ENCODE measurements around the gene MBD5. TPM values are rescaled to one million over a fixed set of nuclear protein-coding genes. Genes with fewer than 3 reads are reported as not detected.

The MBD5 gene
- total RNA-seq, 1 experiment from 2014 or later: 8.5 TPM

DNA sequence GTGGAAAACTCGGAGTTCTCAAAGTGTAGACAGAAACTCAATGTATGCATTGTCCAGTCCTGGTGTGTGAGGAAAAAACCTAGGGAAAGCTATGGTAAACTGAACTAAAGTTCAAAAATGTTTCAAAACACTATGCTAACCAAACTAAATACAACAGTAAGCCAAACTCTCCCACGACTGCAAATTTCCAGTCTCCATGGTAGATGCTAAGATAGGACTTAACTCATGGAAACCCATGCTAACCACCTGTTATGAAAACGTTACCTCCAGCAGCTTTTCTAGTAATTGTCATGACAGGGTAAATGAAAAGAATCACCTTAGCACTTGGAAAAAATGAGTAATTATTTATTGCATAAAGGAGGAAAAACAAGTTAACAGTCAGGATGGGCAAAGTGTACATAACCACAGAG lies 488.0 kb downstream of the MBD5 start:
- no peaks in the 10 kb centered on the region for H3K9me3 ChIP-seq (ENCODE audit: low read length)
- no peaks in the 10 kb centered on the region for H3K27me3 ChIP-seq (ENCODE audit: low read length)
- H3K9me2 ChIP-seq (replicated peaks; ENCODE audit: low read length): no peaks in the 10 kb centered on the region
- ATAC-seq (no peak), DNase-seq (no peak)
- no peaks in the 10 kb centered on the region for H3K79me2 ChIP-seq (ENCODE audit: low read length)
- no peaks in the 10 kb centered on the region for H4K20me1 ChIP-seq (ENCODE audit: low read length)
- CTCF ChIA-PET: interaction anchor here (0.5 to 1.5 kb wide), 11 partner anchors 52 to 586 kb away, joined by 3 to 18 read pairs (median 6); partner anchors contain the start of genes MBD5 and ORC4
- no TSS peak for BruUV-seq (replicated peaks)
- H3K27ac ChIP-seq (ENCODE audit: low read length): no peak overlapping the region
- intact Hi-C loops (cut with micrococcal nuclease): loop anchor here (1.0 to 10.0 kb wide), 5 partner anchors 294 to 572 kb away; partner anchors contain the start of gene ORC4
- no peaks in the 10 kb centered on the region for H3F3A ChIP-seq (ENCODE audit: low read length, unreplicated experiment)
- POLR2A ChIA-PET (ENCODE audit: unreplicated experiment): interaction anchor here (0.6 kb wide), 3 partner anchors 24 to 488 kb away, joined by 3 to 4 read pairs (median 3); partner anchors contain the start of gene ORC4
- H3K4me2 ChIP-seq (ENCODE audit: low read length): peak overlapping the region; percentile 86
- no peak for TF ChIP-seq EZH2phosphoT487 (IDR thresholded peaks at IDR 0.05; ENCODE audit: borderline replicate concordance, low read length)
- TF ChIP-seq, protein P1, sequence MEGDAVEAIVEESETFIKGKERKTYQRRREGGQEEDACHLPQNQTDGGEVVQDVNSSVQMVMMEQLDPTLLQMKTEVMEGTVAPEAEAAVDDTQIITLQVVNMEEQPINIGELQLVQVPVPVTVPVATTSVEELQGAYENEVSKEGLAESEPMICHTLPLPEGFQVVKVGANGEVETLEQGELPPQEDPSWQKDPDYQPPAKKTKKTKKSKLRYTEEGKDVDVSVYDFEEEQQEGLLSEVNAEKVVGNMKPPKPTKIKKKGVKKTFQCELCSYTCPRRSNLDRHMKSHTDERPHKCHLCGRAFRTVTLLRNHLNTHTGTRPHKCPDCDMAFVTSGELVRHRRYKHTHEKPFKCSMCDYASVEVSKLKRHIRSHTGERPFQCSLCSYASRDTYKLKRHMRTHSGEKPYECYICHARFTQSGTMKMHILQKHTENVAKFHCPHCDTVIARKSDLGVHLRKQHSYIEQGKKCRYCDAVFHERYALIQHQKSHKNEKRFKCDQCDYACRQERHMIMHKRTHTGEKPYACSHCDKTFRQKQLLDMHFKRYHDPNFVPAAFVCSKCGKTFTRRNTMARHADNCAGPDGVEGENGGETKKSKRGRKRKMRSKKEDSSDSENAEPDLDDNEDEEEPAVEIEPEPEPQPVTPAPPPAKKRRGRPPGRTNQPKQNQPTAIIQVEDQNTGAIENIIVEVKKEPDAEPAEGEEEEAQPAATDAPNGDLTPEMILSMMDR (conservative IDR thresholded peaks at IDR 0.05; ENCODE audit: low read depth, low read length): no peak
- TF ChIP-seq EZH2 (IDR thresholded peaks at IDR 0.05; ENCODE audit: low read length, unreplicated experiment): no peak
- peak overlapping the region; percentile 93 for H2AFZ ChIP-seq (ENCODE audit: low read length)
- H3K4me3 ChIP-seq (ENCODE audit: low read length): peak overlapping the region; percentile 65
- H3K4me1 ChIP-seq (ENCODE audit: insufficient read depth, low read length): peaks cover 5% of the 10 kb centered on the region; the same call in 1 of the 2 replicates
- H3K36me3 ChIP-seq (ENCODE audit: low read depth, low read length): no peaks in the 10 kb centered on the region
- 0 out of 2 replicates have a peak overlapping the region, but pooled peaks have one; percentile 30 for H3K9ac ChIP-seq (ENCODE audit: low read length)

DNA sequence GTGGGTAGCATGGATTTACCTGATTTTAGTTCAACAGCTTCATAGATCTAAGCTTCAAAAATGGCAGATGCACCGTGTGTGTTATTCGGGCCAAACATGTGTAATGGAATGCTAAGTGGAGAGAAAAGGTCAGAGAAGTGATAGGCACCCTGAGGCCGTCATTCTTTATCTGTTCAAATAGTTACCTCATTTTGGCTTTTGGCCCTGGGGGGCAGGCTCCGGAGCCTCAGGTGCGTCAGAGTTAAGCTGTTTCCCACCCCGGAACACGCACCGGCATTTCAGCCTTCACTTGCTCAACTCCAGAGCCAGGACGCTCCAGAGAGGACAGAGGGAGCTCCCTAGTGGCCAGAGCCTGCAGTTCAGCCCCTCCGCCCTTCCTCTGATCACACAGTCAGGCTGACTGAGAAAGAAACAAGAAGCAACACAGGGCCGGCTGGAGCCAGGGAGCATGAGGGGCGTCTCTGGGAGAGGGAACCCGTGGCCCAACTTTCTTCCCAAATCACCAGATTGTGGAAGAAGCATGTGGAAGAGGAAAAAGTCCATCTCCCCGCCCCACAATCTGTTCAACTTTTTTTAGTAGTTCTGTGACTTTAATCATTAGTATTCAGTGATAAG lies 488.5 kb downstream of the MBD5 start:
- CTCF ChIA-PET: interaction anchor here (0.5 to 1.5 kb wide), 13 partner anchors 52 to 587 kb away, joined by 3 to 18 read pairs (median 6); partner anchors contain the start of genes MBD5 and ORC4
- Histone ChIP-seq H3K79me2 (ENCODE audit: low read length) (no peaks in the 10 kb centered on the region), H3K27me3 (ENCODE audit: low read length) (no peaks in the 10 kb centered on the region), H3K4me2 (ENCODE audit: low read length) (peak overlapping the region; percentile 86), H3K9me2 (replicated peaks; ENCODE audit: low read length) (no peaks in the 10 kb centered on the region), H3F3A (ENCODE audit: low read length, unreplicated experiment) (no peaks in the 10 kb centered on the region), H3K9ac (ENCODE audit: low read length) (peak overlapping the region; percentile 30; the same call in 1 of the 2 replicates), H2AFZ (ENCODE audit: low read length) (peak overlapping the region; percentile 93), H3K36me3 (ENCODE audit: low read depth, low read length) (no peaks in the 10 kb centered on the region), H4K20me1 (ENCODE audit: low read length) (no peaks in the 10 kb centered on the region), H3K4me1 (ENCODE audit: insufficient read depth, low read length) (peaks cover 5% of the 10 kb centered on the region; the same call in 1 of the 2 replicates), H3K27ac (ENCODE audit: low read length) (no peak overlapping the region), H3K9me3 (ENCODE audit: low read length) (no peaks in the 10 kb centered on the region), H3K4me3 (ENCODE audit: low read length) (peak overlapping the region; percentile 65)
- TF ChIP-seq, protein P1 (conservative IDR thresholded peaks at IDR 0.05; ENCODE audit: low read depth, low read length): peak; percentile 94
- TF ChIP-seq EZH2phosphoT487 (IDR thresholded peaks at IDR 0.05; ENCODE audit: borderline replicate concordance, low read length): no peak
- POLR2A ChIA-PET (ENCODE audit: unreplicated experiment): interaction anchor here (0.6 kb wide), 3 partner anchors 24 to 489 kb away, joined by 3 to 4 read pairs (median 3); partner anchors contain the start of gene ORC4
- BruUV-seq (replicated peaks): no TSS peak
- ATAC-seq: peak; percentile 100
- peak; percentile 90 for DNase-seq
- intact Hi-C loops (cut with micrococcal nuclease): loop anchor here (1.0 to 10.0 kb wide), 5 partner anchors 295 to 572 kb away; partner anchors contain the start of gene ORC4

DNA sequence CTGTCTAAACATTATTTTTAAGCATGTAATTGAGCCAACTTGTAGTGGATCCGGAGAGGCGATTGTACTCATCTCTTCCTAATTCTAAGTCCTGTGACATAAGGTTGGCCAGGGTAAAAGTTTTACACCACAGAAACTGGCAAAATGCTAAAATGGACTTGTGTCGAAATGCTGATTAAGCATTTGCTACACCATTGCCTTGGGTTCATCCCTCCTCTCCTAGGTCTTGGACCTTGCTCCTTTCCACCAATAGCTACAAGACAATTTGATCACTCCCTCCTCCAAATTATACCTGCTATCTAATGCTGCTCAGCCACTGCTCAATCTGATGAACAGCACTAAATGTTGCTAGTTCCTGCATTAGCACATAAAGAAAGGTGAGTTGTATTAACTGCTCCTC lies 491.0 kb downstream of the MBD5 start:
- H3K4me2 ChIP-seq (ENCODE audit: low read length): no peak overlapping the region
- no peak overlapping the region for H2AFZ ChIP-seq (ENCODE audit: low read length)
- H3K9me3 ChIP-seq (ENCODE audit: low read length): no peaks in the 10 kb centered on the region
- POLR2A ChIA-PET (ENCODE audit: unreplicated experiment): no interaction called here
- H3K27ac ChIP-seq (ENCODE audit: low read length): no peak overlapping the region
- no peaks in the 10 kb centered on the region for H3F3A ChIP-seq (ENCODE audit: low read length, unreplicated experiment)
- DNase-seq (no peak), ATAC-seq (no peak)
- TF ChIP-seq EZH2phosphoT487 (IDR thresholded peaks at IDR 0.05; ENCODE audit: borderline replicate concordance, low read length) (no peak), EZH2 (IDR thresholded peaks at IDR 0.05; ENCODE audit: low read length, unreplicated experiment) (no peak)
- TF ChIP-seq, protein P1 (conservative IDR thresholded peaks at IDR 0.05; ENCODE audit: low read depth, low read length): no peak
- intact Hi-C loops (cut with micrococcal nuclease): no loop called here
- H3K27me3 ChIP-seq (ENCODE audit: low read length): no peaks in the 10 kb centered on the region
- no peak overlapping the region for H3K4me3 ChIP-seq (ENCODE audit: low read length)
- H3K9me2 ChIP-seq (replicated peaks; ENCODE audit: low read length): no peaks in the 10 kb centered on the region
- H3K4me1 ChIP-seq (ENCODE audit: insufficient read depth, low read length): peaks cover 5% of the 10 kb centered on the region; the same call in 1 of the 2 replicates
- no peaks in the 10 kb centered on the region for H3K36me3 ChIP-seq (ENCODE audit: low read depth, low read length)
- H3K9ac ChIP-seq (ENCODE audit: low read length): no peak overlapping the region
- H4K20me1 ChIP-seq (ENCODE audit: low read length): no peaks in the 10 kb centered on the region
- BruUV-seq (replicated peaks): no TSS peak
- CTCF ChIA-PET: no interaction called here
- no peaks in the 10 kb centered on the region for H3K79me2 ChIP-seq (ENCODE audit: low read length)
